Suppressor macrophage (primary cell): ENCODE results near the gene MGAT5.
A peak's percentile ranks its signal among the peaks of the same experiment; 100 is the strongest.

Experiments used
- DNase-seq, 4 experiments: peaks; one replicate each; pipeline ENCODE4 v3.0.0-alpha.2; 2020 to 2022

Gene MGAT5

GRCh38 chr2:134337631-134338030 lies 83.8 kb downstream of the MGAT5 start:
- DNase-seq, result peak; percentile 17 to 47 (median 26)

DNA sequence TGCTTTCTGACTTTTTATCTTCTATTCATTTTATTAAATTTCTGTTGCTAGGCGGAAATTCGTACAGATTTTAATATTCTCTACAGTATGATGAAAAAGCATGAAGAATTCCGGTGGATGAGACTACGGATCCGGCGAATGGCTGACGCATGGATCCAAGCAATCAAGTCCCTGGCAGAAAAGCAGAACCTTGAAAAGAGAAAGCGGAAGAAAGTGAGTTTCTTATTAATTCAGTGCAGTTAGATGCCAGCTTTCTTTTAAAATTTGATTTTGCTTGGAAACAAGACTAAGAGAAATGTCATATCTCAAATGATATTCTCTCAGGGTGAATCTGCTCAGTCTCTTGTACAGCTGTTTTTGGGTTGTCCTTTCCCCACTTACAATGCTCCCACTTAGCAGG lies 84.3 kb downstream of the MGAT5 start:
- peak; percentile 34 to 73 (median 62) for DNase-seq

GRCh38 chr2:134341476-134341875 lies 87.6 kb downstream of the MGAT5 start:
- DNase-seq, result no peak

- DNase-seq, result no peak
These were observed 91.3 kb downstream of the MGAT5 start for GRCh38 chr2:134344954-134345697.

- DNase-seq, result no peak
These were observed 92.3 kb downstream of the MGAT5 start for GRCh38 chr2:134346141-134346540.

DNA sequence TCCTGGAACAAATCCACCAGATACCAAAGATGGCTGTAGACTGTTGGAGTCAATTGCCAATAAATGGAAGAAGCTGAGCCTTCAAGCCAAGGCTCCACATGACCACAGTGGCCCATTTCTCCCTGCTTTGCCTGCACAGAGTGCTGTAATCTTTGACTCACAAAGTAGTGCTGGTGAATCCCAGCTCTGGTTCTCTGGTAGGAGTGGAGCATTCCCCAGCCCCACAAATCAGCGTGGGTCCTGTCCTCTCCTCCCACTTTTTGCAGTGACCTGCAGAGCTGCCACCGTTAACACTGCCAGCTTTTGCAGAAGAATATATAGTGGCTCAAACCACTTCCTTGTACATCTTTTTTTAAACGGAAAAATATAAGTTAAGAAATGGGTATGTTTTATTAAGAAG lies 93.9 kb downstream of the MGAT5 start:
- DNase-seq, result no peak

DNA sequence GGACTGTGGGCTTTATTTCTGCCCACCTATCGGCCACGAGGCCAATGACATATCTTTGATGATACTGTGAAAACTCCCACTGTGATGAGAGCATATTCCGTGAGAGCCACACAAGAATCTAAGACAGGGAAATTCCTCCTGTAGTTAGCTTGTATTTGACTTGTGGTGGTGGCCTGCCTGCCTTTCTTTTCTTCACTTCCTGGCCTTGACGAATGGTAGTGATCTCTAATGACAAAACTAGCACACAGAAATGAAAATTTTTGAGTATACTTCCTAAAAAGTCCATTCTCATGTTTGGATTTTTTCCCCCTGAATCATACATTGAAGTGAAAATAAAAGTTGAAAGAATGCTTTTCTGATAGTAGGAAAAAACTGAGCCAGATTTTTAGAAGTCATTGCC lies 94.4 kb downstream of the MGAT5 start:
- no peak for DNase-seq

GRCh38 chr2:134348760-134349159 lies 94.9 kb downstream of the MGAT5 start:
- no peak for DNase-seq

DNA sequence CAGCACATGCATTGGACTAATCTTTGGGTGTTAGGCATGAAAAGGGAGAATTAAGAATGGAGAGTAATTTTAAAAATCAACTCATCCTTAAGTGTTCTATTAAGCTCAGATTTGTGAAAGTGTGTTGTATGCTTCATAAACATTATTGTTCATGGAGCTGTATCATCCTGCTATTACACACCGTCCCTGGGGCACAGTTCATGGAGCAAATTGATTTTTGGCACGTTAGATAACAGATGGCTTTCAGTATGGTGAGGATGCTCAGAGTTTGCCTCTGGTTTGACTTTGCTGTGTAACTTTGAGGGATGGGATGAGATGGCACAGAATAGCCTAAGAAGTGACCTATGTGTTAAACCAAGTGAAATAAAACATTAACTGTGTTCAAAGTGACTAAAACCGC lies 97.1 kb downstream of the MGAT5 start:
- no peak for DNase-seq

GRCh38 chr2:134351899-134352298 lies 98.0 kb downstream of the MGAT5 start:
- DNase-seq, result no peak

DNA sequence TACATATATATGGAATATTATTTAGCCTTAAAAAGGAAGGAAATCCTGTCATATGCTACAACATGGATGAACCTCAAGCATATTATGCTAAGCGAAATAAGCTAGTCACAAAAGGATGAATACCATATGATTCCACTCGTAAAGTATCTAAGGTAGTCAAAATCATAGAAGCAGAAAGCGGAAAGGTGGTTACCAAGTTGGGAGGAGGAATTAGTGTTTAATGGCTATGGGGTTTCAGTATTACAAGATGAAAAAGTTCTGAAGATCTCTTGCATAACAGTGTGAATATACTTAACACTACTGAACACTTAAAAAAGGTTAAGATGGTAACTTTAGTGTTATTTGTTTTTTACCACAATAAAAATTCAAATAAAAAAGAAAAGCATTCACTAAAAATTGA lies 99.0 kb downstream of the MGAT5 start:
- DNase-seq, result no peak

GRCh38 chr2:134354611-134355010 lies 100.7 kb downstream of the MGAT5 start:
- no peak for DNase-seq

DNA sequence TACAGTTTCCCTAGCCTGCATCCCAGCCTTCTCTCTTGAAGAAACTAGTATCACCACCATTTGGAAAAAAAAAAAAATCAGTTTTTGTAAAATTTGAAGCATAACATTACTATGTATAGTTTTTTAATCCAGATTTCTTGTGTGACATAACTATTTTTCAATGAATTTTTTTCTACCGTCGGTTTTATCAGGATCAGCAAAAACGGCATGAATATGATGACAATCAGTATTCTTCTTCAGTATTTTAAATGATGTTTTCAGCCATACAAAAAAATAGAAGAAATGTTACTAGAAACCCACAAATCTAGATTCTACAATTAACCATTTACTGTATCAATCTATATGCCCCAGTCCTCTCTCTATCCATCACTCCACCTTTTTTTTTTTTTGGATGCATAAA lies 103.9 kb downstream of the MGAT5 start:
- DNase-seq, result no peak

GRCh38 chr2:134359367-134360081 lies 105.7 kb downstream of the MGAT5 start:
- no peak for DNase-seq

DNA sequence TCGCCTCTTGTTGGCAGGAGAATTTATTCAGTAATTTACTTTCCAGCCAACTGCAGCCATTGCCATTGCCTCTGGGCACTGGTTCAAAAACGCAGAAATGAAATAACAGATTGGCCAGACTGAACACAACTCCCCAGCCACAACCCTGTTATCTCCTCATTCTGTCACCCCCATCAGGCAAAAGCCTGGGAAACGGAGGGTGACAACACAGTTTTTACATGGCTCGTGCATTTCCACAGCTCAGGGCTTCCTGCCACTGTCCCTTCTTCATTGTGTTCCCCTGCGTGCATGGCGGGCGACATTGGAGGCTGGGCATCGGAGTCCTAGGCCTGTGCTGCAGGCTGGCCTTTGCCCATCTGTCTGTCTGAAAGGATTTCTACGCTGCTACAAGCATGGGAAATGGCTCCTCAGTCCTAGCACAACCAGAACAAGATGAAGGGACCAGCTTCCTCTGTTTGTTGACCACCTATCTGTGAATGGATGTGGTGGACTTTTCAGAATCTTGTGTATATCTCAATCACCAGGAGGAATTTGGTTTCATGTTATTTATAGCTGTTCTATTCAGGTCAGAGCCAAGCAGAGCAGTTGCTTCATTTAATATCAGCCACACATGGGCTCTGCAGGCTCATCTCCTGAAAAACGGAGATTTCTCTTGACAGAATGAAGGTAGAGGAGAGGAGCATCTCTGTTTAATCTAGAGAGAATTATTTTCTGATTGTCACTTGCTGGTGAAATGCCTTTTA lies 107.0 kb downstream of the MGAT5 start:
- no peak for DNase-seq

- DNase-seq, result no peak
These were observed 107.8 kb downstream of the MGAT5 start for GRCh38 chr2:134361648-134362047.

DNA sequence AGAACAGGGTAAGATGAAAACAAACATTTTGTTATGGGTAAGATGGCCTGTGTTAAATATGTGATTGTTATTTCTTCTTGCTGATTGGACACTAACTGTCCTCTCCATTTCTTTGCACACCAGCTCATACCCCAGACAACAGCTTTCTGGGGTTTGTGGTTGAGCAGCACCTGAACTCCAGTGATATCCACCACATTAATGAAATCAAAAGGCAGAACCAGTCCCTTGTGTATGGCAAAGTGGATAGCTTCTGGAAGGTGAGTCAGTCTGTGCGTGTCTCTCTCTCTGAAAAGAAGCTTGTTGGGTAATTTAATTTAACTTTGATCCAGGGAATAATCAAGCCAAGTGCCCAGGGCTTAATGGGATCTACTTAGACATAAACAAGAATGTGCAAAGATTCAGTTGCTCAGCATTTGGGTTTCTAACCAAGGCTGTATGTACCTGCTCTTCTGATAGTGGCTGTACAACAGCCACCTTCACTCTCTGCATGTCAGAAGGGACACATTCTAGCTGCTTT lies 108.3 kb downstream of the MGAT5 start:
- no peak for DNase-seq

GRCh38 chr2:134362740-134363139 lies 108.9 kb downstream of the MGAT5 start:
- no peak for DNase-seq

- peak in 1 of 4 experiments; percentile 2 for DNase-seq
These were observed 111.5 kb downstream of the MGAT5 start for GRCh38 chr2:134365356-134365755.

DNA sequence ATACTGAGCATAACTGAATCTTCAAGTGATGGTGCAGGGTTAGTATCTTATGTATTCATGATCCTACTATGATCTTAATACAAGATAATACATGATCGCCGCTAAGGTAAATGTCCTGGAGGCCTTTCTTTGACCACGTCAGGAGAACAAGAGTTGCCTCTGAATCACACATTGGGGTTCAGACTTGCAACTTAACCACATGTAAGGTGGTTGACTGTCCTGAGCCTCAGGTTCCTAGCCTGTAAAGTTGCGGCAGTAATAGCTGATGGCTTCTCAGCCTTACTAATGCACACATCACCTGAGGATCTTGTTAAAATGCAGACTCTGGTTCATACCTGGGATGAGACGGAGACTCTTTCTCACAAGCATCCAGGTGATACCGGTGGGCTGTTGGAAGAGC lies 112.5 kb downstream of the MGAT5 start:
- no peak for DNase-seq

- DNase-seq, result no peak
These were observed 113.3 kb downstream of the MGAT5 start for GRCh38 chr2:134367213-134367612.

DNA sequence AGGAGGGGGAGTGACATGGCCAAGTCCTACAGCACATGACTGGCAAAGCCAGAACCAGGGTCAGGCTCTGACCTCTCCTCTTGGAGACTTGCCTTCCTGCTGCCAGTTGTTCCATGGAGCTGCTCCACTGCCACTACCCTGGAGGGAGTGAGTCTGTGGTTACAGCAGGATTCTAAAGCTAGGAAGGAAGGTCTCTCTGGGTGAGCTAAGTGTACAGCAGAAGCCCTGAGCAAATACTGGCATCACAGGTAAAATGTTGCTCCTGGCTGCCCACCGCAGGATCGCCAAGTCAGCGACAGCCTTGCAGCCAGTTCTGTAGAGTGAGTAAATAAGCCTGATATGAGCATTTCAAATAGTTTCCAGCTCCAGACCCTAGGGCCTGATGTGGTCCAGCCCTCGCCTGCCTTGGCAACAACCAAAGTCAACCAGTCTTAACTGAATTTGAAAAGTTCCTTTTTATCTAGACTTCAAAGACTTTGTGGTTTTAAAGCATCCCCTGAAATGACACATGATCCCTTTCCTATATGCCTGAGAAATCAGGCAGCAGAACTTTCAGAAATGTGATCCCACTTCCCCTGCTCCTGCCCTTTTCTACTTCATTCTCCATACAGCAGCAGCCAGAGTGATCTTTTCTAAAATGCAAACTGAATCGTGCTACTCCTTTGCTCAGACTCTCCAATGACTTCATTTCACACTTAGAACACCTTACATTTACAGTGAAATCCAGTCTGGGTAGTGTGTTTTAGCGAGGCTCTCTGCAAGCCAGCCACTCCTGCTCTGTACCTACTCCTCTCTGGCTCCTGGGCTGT lies 114.3 kb downstream of the MGAT5 start:
- peak in 1 of 4 experiments; percentile 6 for DNase-seq
